Measurements from ENCODE around the gene KCNK5. TPM values are rescaled to one million over a fixed set of nuclear protein-coding genes. Genes with fewer than 3 reads are reported as not detected.

KCNK5 gene
- total RNA-seq, 6 experiments from 2014 or later: not detected

DNA sequence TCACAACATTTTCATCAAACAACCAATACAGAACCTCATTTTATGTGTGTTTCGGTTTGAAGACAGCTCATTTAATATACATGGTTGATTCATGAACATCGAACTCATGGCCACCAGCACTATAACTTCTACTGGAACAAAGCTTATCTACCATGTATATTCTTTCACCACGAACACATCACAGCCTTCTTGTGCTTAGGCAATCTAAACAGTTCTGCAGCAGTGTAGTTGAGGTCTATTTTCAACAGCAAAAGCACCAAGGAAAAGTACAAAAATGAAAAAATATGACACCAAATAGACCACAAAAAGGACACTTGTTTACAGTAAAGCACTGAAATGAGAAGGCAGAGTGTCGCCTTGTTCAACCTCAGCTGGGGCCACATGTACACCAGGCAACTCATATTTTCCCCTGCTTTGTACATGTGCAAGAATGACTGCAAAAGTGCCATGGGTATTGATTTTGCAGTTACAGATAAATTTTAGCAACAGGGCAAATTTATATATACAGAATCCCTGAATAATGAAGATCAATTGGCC is 25.8 kb upstream of the KCNK5 start:
- DNase-seq: no peak
- Mint-ChIP-seq H3K4me1 (ENCODE audit: low read depth) (no peaks in the 10 kb centered on the region), H3K4me3 (no peak overlapping the region)

DNA sequence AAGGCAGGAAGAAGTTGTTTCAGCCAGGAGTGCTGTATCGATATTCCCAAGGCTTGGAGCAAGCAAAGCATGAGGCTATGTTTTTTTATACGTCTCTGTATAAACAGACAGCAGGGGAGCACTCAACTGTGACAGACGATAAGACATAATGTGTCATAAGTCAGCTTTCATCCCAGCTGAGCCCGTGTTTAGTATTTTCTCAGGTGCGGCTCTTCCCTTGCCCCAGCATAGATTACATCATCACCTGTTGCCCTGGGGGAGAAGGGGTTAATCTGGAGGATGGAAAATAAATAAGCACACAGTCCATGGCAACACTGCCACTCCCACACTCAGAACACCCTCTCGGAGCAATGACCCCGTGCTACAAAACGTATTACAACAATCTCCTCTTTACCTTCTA is 22.1 kb upstream of the KCNK5 start:
- no peak for DNase-seq
- no peak overlapping the region for H3K27ac Mint-ChIP-seq
- H3K9me3 Mint-ChIP-seq: peaks cover 29% of the 10 kb centered on the region
- H3K4me3 Mint-ChIP-seq: no peak overlapping the region
- TF ChIP-seq, protein P1, sequence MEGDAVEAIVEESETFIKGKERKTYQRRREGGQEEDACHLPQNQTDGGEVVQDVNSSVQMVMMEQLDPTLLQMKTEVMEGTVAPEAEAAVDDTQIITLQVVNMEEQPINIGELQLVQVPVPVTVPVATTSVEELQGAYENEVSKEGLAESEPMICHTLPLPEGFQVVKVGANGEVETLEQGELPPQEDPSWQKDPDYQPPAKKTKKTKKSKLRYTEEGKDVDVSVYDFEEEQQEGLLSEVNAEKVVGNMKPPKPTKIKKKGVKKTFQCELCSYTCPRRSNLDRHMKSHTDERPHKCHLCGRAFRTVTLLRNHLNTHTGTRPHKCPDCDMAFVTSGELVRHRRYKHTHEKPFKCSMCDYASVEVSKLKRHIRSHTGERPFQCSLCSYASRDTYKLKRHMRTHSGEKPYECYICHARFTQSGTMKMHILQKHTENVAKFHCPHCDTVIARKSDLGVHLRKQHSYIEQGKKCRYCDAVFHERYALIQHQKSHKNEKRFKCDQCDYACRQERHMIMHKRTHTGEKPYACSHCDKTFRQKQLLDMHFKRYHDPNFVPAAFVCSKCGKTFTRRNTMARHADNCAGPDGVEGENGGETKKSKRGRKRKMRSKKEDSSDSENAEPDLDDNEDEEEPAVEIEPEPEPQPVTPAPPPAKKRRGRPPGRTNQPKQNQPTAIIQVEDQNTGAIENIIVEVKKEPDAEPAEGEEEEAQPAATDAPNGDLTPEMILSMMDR (IDR thresholded peaks at IDR 0.05): no peak
- H3K27me3 Mint-ChIP-seq (ENCODE audit: insufficient read depth): no peaks in the 10 kb centered on the region
- H3K36me3 Mint-ChIP-seq (ENCODE audit: low read depth): no peaks in the 10 kb centered on the region
- no peaks in the 10 kb centered on the region for H3K4me1 Mint-ChIP-seq (ENCODE audit: low read depth)

More for the DNA sequence above, 25.8 kb upstream of the KCNK5 start:
- Mint-ChIP-seq H3K27me3 (ENCODE audit: insufficient read depth) (no peaks in the 10 kb centered on the region), H3K27ac (no peak overlapping the region), H3K36me3 (ENCODE audit: low read depth) (peaks cover 5% of the 10 kb centered on the region; the same call in 1 of the 2 replicates), H3K9me3 (peaks cover 45% of the 10 kb centered on the region)
- TF ChIP-seq, protein P1 (IDR thresholded peaks at IDR 0.05): no peak

DNA sequence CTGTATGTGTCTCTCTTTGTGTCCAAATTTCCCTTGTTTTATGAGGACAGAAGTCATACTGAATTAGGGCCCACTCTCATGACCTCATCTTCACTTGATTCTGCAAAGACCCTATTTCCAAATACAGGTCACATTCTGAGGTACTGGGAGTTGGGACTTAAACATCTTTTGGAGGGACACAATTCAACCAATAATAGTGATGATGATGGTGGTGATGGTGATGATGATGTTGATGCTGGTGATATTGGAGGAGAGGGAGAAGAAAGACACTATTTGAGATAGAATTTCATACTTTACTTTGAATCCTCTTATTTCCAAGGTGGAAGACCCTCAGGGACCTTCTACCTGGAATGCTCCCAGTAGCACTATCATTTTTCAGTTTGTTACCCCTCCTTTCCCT is 21.2 kb upstream of the KCNK5 start:
- TF ChIP-seq, protein P1 (IDR thresholded peaks at IDR 0.05): no peak
- peaks cover 26% of the 10 kb centered on the region for H3K9me3 Mint-ChIP-seq
- no peak overlapping the region for H3K4me3 Mint-ChIP-seq

DNA sequence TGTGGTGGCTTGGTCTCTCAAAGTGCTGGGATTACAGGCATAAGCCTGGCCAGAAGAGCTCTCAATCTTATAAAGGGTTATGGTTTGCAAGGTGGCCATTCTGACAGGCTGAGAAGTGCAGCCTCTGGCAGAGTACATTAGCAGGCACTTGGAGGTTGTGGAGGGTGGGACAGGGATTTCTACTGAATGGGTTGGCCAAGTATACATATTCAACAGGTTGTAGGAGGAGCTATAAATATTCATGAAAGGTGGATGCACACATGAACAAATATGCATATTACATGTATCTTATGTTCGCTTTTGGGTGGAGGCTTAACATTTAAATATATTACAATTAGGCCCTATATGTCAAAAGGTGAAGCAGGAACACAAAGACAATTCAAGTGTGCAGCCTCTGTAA is 20.0 kb upstream of the KCNK5 start:
- no peaks in the 10 kb centered on the region for H3K36me3 Mint-ChIP-seq (ENCODE audit: low read depth)
- TF ChIP-seq, protein P1 (IDR thresholded peaks at IDR 0.05): no peak
- no peak overlapping the region for H3K4me3 Mint-ChIP-seq
- no peaks in the 10 kb centered on the region for H3K4me1 Mint-ChIP-seq (ENCODE audit: low read depth)
- H3K27ac Mint-ChIP-seq: no peak overlapping the region
- H3K27me3 Mint-ChIP-seq (ENCODE audit: insufficient read depth): no peaks in the 10 kb centered on the region
- DNase-seq: no peak
- peaks cover 30% of the 10 kb centered on the region for H3K9me3 Mint-ChIP-seq

More for the DNA sequence above, 21.2 kb upstream of the KCNK5 start:
- Mint-ChIP-seq H3K4me1 (ENCODE audit: low read depth) (no peaks in the 10 kb centered on the region), H3K27ac (no peak overlapping the region), H3K27me3 (ENCODE audit: insufficient read depth) (no peaks in the 10 kb centered on the region), H3K36me3 (ENCODE audit: low read depth) (no peaks in the 10 kb centered on the region)
- DNase-seq: no peak

DNA sequence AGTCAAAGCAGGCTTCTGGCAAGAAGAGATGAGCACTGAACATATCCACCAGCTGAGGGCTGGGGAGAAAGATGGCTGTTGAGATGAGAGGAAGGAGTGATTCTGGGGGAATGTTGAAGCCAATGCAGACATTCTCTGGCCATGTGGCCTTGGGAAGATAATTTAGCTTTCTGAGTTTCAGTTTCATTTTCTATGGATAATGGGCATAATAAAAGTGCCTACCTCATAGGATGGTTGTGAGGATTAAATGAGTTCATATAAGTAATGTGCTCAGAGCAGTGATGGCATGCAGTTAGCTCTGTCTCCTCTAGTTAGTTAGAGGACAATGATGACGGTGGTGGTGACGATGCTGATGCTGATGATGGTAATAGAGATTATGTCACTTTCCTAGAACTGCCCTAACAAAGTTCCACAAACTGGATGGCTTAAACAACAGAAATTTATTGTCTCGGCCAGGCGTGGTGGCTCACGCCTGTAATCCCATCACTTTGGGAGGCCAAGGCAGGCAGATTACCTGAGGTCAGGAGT is 18.5 kb upstream of the KCNK5 start:
- Mint-ChIP-seq H3K4me1 (ENCODE audit: low read depth) (no peaks in the 10 kb centered on the region), H3K9me3 (peaks cover 25% of the 10 kb centered on the region), H3K36me3 (ENCODE audit: low read depth) (no peaks in the 10 kb centered on the region), H3K27me3 (ENCODE audit: insufficient read depth) (peaks cover 1% of the 10 kb centered on the region; the same call in 1 of the 2 replicates), H3K27ac (no peak overlapping the region), H3K4me3 (no peak overlapping the region)
- TF ChIP-seq, protein P1 (IDR thresholded peaks at IDR 0.05): no peak
- no peak for DNase-seq
